Middle frontal gyrus (tissue), 1 donor: ENCODE results near the gene TCEA3.

Source experiments
- DNase-seq: peaks from one replicate; pipeline ENCODE4 v3.0.0-alpha.2; 2015; ENCODE audit warnings: low spot score; ENCODE audit errors: extremely low spot score

TCEA3 gene

DNA sequence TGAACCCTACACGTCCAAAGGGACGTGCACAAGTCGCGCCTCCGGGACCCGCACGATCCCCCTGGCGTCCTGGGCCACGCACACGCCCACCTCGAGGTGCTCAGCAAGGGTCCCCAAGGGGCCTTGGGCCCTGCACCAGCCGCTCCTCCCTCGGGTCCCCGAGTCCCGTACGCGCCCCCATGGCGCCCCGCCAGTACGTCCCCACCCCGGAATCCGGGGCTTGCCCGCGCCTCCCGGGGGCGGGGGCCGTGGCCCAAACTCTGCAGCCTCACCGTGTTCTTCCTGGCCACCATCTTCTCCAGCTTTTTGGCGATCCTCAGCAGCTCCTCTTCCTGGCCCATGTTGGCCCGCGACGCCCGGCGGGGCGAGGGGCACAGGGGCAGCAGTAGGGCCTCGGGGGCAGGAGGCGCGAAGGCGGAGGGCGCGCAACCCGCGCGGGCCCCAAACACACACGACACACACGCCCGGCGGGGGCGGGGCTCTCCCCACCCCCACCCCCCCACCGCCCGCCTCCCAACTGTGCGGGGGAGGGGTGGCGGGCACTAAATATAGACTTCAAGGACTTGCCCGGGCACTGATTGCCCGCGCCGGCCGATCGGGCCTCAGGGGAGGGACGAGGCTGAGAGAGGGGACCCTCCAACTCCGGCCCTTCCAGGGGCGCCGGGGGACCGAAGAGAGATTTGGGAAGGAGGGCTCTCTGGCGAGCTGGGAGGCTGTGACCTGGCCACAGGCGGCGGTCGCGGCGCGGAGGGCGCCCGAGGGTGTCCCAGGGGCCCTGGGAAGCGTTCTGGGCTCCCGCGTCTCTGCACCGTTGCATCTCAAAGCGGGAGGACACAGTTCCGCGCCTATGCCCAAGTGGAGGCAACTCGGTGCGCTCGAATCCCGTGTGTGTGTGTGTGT lies at the start of gene TCEA3:
TSS of gene TCEA3 (minus strand) at position 456 of the 900 bp plus-strand sequence. CDS start at position 341, 115 bp downstream.
- no peak for DNase-seq

GRCh38 chr1:23473037-23473800 lies 48.7 kb upstream of the TCEA3 start:
- DNase-seq = no peak

GRCh38 chr1:23472351-23473036 lies 47.9 kb upstream of the TCEA3 start:
- no peak for DNase-seq

DNA sequence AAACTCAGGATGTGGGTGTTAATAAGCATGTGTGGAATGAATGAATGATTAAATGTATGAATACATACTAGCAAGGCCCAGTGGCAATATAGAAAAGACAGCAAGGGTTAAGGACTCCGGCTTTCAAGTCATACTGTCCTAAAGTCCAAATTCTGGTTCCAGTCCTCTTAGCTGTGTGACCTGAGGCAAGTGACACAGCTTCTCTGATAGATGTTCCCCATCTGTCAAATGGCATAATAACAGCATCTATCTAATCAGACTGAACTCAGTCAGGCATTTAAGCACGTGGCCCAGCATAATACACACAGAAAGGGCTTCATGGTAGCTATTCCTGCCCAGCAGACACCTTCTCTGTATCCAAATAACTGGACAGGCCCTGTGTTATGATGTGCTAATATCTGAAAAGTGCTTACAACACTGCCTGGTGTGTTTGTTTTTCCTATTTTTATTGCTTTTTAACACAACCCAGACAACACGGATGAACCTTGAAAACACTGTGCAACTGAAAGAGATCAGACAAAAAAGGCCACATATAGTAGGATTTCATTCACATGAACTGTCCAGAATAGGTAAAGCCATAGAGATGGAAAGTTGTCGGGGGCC lies 47.0 kb upstream of the TCEA3 start:
- DNase-seq = no peak

- DNase-seq = no peak
Observed at GRCh38 chr1:23470282-23471070, 45.9 kb upstream of the TCEA3 start.

- no peak for DNase-seq
Observed at GRCh38 chr1:23469372-23469982, 44.9 kb upstream of the TCEA3 start.

DNA sequence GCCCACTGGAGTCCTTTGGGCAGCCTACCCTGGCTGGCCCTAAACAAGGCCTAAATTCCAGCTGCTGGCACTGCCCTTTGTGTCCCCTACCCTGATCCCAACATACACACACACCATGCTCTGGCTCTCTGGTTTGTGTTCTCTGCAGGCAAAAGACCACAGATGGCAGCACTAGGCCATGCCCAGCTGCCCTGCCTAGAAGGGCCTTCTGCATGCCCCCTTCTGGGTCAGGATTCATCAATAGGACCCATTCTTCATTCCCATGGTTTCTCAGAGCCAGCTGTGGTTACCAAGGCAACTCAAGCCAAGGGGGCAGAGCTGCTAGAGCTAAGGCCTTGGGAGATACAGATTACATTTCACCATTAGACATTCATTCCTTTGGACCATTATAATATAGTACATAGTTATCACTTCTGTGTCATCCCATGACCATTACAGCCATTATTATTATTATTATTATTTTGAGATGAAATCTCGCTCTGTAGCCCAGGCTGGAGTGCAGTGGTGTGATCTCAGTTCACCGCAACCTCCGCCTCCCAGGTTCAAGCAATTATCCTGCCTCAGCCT lies 42.0 kb upstream of the TCEA3 start:
- peak; percentile 50 for DNase-seq

DNA sequence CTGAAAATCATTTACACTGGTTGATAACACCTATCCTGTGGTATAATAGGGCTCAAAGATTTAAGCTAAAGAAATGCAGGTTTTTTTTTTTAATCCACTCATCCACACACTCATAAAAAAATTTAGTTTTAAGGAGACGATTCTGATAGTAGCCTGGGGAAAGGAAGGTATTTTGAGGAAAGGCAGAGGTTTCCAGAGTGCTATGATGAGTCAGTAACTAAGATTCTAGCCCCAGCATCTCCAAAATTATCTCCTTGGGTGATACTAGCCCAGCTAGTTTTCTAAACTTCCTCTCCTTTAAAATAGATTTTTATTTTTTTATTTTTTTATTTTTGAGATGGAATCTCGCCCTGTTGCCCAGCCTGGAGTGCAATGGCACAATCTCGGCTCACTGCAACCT lies 38.7 kb upstream of the TCEA3 start:
- no peak for DNase-seq

DNA sequence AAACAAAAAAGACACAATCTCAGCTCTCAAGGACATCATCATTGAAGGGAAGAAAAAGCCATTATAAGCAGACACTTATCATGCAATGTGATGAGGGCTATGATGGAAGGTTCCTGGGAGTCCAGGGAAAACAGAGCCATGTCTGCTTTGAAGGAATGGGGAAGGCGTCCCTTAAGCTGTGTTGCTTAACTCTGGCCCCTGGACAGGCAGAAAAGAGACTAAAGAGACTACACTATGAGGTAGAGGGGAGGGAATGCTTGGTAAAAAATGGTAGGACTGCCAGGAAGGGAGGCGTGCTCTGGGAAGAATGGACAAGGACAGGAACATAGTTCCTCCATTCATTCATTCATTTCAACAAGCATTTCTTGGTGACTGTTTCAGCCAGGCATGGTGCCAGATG lies 38.2 kb upstream of the TCEA3 start:
- DNase-seq = no peak

DNA sequence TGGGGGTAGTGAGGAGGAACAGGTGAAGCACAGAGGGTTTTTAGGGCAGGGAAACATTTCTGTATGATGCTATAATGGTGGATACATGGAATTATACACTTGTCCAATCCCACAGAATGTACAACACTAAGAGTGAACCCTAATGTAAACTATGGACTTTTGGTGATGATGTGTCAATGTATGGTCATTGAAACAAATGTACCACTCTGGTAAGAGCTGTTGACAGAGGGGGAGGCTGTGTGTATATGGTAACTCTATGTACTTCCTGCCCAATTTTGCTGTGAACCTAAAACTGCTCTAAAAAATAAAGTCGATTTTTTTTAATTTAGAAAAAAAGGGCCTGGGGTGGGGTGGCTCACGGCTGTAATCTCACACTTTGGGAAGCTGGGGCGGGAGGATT lies 36.5 kb upstream of the TCEA3 start:
- DNase-seq = no peak

DNA sequence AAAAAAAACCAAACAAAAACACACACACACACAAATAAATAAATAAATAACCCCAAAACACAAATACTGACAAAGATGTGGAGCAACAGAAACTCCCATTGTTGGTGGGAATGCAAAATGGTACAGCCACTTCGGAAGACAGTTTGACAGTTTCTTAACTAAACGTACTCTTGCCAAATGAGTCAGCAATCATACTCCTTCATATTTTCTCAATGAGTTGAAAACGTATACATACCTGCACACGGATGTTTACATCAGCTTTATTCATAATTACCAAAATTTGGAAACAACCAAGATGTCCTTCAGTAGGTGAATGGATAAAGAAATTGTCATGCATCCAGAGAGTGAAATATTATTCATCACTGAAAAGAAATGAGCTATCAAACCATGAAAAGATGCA lies 36.0 kb upstream of the TCEA3 start:
- no peak for DNase-seq

- no peak for DNase-seq
Observed at GRCh38 chr1:23459338-23459757, 34.8 kb upstream of the TCEA3 start.

DNA sequence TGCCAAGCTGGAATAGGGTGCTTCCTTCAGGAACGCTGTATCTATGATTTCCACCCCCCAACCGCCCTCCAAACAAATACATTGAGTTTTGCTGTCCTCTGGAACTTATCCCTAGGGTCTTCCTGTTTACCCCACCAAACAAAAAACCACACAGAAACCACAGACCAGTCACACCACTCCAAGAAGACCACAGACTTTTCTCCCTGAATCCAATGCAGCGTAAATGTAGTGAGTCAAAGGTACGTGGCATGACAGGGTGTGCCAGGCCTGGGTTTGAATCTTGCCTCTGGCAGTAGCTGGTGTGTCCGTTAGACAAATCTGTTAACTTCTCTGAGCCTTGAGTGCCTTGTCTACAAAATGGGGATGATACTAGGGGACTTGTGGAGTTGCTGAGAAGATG lies 31.7 kb upstream of the TCEA3 start:
- no peak for DNase-seq

- DNase-seq = no peak
Observed at GRCh38 chr1:23453455-23454000, 29.0 kb upstream of the TCEA3 start.

DNA sequence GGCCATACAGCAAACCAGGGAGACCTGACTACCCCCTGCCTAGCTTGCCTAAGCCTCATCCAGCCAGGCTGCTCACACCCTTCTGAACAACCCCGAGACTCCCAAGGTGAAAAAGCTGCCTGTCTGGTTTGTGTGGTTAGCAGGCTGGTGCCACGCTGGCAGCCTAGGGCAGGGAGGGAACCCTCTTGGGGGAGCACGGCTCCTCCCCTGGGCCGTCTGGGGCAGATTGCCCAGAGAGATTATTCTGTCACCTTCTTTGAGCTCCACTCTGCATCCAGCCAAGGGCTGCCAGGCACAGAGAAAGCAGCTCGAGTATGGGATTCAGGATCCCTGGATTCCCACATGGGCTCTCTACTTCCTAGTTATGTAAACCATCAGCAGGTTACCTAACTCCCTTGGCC lies 27.5 kb upstream of the TCEA3 start:
- DNase-seq = no peak

DNA sequence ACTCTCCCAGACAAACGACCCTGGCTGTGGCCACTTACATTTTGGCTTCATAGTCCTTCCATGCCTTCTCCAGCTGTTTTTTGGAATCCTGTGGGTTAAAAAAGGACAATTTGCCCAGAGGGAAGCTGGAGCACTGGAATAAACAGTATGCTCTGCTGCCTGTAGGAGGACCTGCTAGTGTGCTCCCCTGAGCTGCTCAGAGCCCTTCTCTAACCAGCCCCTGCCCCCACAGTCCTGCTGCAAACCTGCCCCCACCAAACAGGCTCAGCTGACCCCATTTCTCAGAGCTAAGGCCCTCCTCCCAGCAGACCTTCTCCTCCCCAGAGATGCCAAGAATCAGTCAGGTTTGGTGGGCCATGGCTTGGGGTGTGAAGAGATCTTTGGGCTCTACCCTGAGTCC lies 26.9 kb upstream of the TCEA3 start:
- no peak for DNase-seq

GRCh38 chr1:23450894-23451293 lies 26.3 kb upstream of the TCEA3 start:
- DNase-seq = no peak

DNA sequence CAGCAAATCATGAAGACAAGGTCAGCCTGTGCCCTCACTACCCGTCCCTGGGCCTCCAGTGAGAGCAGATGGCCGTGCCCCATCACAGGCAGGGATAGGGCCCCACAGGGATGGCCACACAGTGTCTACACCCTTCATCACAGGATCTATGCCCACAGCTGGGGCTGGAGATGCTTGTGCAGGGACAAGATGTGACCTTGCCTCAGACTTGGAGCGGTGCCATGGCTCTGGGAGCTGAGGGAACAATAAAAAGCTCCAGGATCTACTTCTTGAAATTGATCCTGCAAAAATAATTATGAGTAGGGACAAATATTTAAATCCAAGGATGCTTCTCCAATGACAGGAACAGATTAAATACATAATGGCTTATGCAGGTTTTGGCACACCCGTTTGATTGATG lies 25.4 kb upstream of the TCEA3 start:
- DNase-seq = no peak

- no peak for DNase-seq
Observed at GRCh38 chr1:23449306-23449705, 24.8 kb upstream of the TCEA3 start.

DNA sequence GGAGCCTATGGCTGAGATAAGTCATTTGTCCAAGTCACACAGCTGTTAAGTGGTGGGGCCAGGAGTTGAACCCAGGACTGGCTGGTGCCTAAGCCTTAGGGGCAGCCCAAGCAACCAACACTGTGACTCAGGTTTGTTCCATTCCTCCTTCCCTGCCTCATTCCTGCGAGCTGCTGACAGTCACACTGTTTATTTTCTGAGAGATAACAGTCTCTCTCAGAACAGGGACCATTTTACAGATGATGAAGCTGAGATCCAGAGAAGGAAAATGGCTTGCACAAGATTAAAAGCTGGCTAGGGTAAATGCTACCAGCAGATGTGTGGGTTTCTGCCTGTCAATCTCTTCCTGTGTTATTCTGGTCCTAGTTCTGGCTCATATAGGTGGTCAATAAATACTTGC lies 24.3 kb upstream of the TCEA3 start:
- DNase-seq = no peak
